SU-DHL-6 (cell line): Measurements from ENCODE around the gene EYA2.

Experiments used
- CTCF ChIP-seq: fragments of 200-600 bp; sonication (generic); IDR thresholded peaks from one replicate; pipeline ENCODE4 v1.5.1; 2017; ENCODE audit warnings: antibody characterized with exemption, mild to moderate bottlenecking, low read length, moderate library complexity; ENCODE audit not compliant: insufficient read depth, poor library complexity, severe bottlenecking
- EZH2phosphoT487 ChIP-seq: fragments of 200-600 bp; sonication (generic), shearing (Covaris generic); conservative IDR thresholded peaks from 2 replicates; pipeline ENCODE4 v1.6.1; 2018; ENCODE audit warnings: mild to moderate bottlenecking, antibody characterized with exemption, low read length, moderate library complexity, mixed read lengths

DNA sequence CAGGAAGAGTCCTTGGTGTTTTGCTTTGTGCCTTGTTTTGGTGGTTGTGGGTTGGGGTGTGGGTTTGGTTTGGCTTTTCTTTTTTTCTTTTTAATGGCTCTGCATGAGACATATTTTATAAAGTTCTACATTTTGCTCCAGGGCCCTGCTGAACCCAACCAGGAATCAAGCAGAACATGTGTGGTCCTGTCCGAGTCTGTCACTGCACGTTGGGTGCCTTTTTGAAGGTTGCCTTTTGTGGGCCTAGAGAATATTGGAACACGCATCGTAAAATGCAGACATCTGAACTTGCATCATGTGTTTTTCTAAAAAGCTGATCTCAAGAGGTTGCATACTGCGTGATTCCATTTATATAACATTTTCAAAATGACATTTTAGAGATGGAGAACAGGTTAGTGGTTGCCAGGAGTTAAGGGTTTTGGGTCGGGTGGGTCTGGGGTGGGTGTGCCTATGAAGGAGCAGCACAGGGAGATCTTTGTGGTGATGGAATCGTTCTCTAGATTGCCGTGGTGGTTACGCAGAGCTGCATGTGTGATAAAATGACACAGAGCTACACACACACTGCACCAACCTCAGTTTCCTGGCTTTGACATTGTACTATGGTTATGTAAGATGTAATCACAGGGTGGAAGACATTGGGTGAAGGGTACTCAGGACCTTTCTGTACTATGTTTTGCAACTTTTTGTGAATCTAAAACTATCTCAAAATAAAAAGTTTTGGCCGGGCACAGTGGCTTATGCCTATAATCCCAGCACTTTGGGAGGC, 80.2 kb downstream of the EYA2 start:
- TF ChIP-seq EZH2phosphoT487 (no peak), CTCF (no peak)
